SH-SY5Y (cell line): ENCODE data around the gene COMMD9.

Experiments
- GATA2 ChIP-seq: IDR thresholded peaks from 2 replicates; pipeline ENCODE4 v1.6.1; 2011; ENCODE audit warnings: mild to moderate bottlenecking, low read depth, low read length
- GATA3 ChIP-seq: IDR thresholded peaks from 2 replicates; pipeline ENCODE4 v1.6.1; 2011; ENCODE audit warnings: low read depth, mild to moderate bottlenecking, low read length, moderate library complexity

GRCh38 chr11:36237391-36237790 lies 51.8 kb downstream of the COMMD9 start:
- TF ChIP-seq GATA3: no peak
- TF ChIP-seq GATA2: no peak
